Stimulated activated CD4-positive, alpha-beta T cell treated with anti-CD3 and anti-CD28 coated beads, Interleukin-2, amount 100 ng/mL, for 4 hours (primary cell): ENCODE measurements around the gene EID2B.

ENCODE experiments used
- DNase-seq: peaks from one replicate; pipeline ENCODE4 v3.0.0-alpha.2; 2020; ENCODE audit warnings: low read depth

The EID2B gene

DNA sequence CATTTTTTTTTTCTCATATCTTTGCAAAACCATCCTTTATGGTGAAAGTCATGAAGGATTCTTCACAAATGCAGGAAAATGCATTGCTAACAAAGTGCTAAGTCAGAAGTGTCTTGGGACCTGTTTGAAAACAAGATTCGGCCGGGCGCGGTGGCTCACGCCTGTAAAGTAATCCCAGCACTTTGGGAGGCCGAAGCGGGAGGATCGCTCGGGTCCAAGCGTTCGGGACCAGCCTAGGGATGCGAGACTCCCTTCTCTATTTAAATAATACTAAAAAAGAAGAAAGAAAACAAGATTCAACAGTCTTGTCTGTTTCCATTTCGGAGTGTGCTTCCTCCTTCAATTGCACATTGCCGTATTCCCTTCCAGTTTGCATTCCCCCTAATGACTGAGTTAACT lies 819 bp downstream of the EID2B start:
- no peak for DNase-seq

DNA sequence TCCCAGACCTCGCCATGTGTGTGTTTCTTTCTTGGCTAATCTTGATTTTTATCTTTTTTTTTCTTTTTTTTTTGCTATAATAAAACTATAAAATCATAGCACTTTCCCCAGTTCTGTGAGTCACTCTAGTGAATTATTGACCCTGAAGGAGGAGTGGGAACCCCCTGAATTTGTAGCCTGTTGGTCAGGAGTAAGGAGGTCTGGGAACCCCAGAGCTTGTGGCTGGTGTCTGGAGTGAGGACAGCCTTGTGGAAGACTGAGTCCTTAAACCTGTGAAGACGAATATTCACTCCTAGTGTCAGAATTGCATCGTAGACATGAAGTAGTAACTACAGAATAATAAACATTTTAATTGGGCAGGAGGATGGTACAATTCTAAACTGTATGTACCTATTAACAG lies 7.4 kb downstream of the EID2B start:
- DNase-seq: no peak

DNA sequence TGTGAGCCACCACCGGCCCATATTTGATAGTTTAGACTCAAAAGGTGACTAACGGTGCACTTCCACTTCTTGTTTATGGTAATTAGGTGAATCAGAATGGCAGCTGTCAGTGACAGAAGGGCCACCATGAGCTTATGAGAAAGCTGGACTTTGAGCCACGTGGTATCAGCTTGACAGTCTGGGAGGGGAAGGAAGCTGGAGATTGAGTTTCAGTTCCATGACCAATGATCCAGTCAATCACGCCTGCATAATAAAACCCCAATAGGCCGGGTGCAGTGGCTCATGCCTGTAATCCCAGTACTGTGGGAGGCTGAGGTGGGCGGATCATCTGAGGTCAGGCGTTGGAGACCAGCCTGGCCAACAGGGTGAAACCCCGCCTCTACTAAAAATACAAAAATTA lies 8.2 kb downstream of the EID2B start:
- no peak for DNase-seq

DNA sequence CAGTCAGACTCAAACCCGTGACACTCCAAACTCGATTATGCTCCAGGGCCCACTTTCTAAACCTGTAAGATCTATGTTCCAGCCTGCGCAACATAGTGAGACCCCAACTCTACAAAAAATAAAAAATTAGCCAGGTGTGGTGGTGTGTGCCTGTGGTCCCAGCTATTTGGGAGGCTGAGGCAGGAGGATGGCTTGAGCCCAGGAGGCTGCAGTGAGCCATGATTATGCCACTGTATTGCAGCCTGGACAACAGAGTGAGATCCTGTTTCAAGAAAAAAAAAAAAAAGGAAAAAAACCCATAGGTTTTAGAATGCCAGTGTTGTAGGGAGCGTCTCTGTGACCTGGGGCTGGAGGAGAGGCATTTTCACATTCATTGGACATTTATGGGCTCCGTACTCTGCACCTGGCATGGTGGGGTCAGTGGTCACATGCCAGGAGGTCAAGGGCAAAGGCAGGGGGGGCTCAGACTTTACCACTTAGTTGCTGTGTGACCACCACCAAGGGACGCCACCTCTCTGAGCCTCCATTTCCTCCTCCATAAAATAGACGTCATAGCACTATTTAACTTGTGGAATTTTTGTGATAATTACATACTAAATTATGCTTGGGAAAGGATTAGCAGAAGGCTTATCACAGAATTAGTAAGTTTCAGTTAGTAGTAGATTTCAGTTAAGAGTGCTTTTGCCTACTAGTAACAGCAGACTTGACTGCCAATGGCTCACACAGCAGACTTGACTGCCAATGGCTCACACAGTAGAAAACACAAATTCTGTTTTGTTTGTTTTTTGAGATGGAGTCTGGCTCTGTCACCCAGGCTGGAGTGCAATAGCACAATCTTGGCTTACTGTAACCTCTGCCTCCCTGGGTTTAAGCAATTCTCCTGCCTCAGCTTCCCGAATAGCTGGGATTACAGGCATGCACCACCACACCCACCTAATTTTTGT lies 11.8 kb downstream of the EID2B start:
- DNase-seq: no peak

DNA sequence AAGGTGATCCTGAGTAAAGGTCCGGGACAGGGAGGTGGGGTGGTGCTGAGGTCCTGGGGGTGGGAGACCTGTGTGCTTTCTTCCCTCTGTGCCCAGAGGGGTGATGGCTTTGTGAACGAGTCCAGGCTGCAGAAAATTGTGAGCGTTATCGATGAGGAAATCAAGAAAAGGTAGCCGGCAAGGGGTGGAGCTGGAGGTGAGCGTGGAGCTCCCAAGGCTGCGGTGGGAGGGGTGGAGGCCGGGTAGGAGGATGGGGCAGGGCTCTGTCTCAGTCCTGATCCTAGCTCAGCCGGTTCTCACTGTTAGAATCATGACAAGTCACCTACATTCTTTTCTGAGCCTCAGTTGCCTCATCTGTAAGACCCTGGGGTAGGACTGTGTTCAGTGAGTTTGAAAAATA lies 13.7 kb downstream of the EID2B start:
- DNase-seq: no peak

DNA sequence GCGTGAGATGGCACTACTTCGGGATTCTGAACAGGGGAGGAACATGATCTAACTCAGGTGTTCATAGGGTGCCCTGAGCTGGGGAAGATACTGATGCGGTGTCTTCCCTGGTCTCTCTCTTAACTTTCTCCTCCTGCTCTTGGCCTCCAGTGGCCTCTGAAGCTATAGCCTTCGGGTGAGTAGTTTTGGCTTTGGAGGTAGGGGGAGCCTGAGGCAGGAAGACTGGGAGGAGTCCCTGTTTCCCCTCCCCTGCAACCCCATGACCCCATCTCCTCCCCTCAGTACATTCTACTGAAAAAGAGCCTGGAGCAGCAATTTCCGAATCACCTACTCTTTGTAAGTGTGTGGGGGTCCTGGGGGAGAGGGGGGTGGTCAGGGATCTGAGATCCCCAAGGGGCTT lies 14.2 kb downstream of the EID2B start:
- DNase-seq: no peak

DNA sequence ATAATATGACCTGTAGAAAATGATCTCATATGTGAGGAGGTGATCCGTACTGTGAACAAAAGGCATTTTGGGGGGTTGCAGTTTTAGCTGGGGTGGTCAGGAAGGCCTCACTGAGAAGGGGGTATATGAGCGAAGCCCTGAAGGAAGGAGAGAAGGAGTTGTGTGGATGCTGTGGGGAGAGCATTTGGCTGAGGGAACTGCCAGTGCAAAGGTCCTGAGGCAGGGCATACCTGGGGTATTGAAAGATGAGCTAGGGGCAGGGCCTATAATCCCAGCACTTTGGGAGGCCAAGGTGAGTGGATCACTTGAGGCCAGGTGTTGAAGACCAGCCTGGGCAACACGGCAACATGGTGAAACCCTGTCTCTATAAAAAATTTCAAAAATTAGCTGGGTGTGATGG lies 15.2 kb downstream of the EID2B start:
- DNase-seq: no peak

DNA sequence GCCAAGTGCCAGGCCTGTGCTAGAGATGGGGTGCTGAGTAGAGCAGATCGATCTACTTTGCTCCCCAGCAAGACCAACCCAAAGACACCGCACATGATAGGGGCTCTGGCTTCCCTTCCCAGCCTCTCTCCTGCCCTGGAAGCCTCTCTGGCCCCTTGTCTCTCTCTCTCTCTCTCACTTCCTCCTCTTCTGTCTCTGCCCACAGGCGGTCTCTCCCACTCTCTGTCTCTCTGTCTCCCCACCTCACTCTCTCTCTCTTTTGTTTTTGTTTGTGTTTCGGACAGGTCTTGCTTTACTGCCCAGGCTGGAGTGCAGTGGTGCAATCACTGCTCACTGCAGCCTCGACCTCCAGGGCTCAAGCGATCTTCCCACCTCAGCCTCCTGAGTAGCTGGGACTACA lies 16.4 kb downstream of the EID2B start:
- no peak for DNase-seq

DNA sequence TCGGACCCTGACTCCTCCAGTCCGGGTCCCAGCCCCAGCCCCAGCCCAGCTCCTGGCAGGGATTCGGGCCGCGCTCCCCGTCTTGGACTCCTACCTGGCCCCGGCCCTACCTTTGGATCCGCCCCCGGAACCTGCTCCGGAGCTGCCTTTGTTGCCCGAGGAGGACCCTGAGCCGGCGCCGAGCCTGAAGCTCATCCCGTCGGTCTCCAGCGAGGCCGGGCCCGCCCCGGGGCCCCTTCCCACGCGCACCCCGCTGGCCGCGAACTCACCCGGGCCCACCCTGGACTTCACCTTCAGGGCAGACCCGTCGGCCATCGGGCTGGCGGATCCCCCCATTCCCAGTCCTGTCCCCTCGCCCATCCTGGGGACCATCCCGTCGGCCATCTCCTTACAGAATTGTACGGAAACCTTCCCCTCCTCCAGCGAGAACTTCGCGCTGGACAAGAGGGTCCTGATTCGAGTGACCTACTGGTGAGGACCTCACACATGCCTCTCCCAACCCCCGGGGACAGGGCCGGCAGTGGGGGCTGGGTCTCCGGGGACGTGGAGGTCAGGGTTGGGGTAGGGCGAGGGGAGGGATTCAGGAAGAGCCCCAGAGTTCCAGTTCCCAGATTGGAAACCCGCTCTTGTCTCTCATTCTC lies 17.0 kb downstream of the EID2B start:
- DNase-seq: no peak

DNA sequence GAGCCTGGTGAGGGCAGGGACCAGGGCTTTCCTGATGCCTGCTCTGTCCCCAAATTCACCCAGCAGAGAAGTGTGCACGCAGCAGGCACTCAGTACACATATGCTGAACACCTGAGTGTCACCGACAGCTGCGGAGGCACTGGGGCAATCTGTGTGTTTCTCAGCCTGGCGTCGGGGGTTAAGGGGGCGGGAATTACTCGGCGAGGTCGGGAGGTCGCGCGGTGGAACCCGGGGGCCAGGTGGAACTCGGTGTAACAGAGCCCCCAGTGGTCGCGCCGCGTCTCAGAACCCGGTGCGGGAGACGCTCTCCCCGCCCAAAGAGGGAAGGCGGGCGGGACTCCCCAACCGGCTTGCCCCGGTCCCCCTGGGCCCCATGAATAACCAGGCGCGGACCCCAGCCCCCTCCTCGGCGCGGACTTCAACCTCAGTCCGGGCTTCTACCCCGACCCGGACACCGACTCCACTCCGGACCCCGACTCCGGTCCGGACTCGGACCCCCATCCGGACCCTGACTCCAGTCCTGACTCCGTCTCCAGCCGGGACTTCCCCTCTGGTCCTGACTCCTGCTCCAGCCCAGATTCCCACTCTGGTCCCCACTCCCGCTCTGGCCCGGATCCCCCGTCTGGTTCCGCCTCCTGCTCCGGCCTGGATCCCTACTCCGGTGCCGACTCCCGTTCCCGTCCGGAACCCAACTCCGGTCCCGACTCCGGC lies 17.7 kb downstream of the EID2B start, which contains the start of gene SELENOV:
SELENOV (plus strand) TSS at position 300 of the 711 bp plus-strand sequence; CDS start at position 374, 74 bp downstream.
- no peak for DNase-seq

DNA sequence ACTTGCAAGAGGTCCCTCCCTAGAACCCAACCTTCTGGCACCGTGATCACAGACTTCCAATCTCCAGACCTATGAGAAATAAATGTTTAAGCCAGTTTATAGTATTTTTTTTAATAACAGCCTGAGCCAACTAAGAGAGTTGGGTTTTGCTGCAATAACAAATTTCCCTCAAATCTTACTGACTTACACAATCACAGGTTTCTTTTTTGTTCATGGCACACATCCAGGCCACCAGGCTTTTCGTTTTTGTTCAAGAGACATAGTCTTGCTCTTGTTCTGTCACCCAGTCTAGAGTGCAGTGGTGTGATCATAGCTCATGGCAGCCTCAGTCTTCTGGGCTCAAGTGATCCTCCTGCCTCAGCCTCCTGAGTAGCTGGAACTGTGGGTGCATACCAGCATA lies 19.7 kb downstream of the EID2B start:
- DNase-seq: no peak

DNA sequence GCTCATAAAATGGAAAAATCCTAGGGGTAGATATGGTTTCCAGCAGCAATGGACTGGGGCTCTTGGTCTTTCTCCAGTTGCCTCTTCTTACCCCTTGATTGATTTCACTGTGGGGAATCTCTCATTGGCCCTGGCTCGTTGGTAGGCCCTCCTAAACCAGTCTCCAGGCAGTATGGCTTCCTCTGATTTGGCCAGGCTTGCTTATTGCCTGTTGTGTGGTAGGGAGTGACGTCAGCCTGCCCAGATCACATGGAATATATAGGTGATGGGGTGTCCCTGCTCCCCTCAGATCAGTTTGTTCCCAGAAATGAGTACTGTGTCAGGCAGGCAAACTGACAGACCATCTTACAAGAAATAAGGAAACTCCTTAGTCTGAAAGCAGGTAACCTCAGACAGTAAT lies 23.4 kb downstream of the EID2B start:
- DNase-seq: no peak

DNA sequence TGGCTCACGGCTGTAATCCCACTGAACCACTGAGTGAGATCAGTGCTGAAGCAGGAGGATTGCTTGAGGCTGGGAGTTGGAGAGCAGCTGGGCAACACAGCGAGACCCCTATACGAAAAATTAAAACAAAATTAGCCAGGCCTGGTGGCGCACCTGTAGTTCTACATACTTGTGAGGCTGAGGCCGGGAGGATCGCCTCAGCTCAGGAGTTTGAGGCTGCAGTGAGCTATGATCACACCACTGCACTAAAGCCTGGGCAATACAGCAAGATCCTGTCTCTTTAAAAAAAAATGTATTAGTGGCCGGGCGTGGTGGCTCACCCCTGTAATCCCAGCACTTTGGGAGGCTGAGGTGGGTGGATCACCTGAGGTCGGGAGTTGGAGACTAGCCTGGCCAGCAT lies 24.0 kb downstream of the EID2B start:
- no peak for DNase-seq

DNA sequence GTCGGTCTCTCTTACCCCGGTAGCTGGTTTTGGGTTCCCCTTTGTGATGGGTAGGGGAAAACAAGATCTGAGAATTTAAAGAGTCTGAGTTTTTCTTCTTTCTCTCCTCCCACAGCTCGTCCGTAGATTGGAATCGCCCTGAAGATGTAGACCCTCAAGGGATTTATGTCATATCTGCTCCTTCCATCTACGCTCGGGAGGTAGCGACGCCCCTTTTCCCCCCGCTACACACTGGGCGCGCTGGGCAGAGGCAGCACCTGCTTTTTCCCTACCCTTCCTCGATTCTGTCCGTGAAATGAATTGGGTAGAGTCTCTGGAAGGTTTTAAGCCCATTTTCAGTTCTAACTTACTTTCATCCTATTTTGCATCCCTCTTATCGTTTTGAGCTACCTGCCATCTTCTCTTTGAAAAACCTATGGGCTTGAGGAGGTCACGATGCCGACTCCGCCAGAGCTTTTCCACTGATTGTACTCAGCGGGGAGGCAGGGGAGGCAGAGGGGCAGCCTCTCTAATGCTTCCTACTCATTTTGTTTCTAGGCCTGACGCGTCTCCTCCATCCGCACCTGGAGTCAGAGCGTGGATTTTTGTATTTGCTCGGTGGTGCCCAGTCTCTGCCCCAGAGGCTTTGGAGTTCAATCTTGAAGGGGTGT lies 24.8 kb downstream of the EID2B start:
- no peak for DNase-seq

DNA sequence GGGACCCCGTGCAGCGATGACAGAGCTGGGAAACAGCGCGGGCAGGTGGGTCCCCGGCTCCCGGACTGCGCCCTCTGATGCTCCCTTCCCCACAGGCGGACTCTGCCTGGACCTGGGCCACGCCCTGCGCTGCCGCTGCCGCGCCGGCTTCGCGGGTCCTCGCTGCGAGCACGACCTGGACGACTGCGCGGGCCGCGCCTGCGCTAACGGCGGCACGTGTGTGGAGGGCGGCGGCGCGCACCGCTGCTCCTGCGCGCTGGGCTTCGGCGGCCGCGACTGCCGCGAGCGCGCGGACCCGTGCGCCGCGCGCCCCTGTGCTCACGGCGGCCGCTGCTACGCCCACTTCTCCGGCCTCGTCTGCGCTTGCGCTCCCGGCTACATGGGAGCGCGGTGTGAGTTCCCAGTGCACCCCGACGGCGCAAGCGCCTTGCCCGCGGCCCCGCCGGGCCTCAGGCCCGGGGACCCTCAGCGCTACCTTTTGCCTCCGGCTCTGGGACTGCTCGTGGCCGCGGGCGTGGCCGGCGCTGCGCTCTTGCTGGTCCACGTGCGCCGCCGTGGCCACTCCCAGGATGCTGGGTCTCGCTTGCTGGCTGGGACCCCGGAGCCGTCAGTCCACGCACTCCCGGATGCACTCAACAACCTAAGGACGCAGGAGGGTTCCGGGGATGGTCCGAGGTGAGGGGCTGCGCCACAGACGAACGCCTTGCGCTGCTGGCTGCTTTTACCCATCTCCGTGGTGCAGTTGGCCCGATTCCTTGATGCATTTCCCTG lies 25.5 kb downstream of the EID2B start:
- DNase-seq: peak; percentile 38

DNA sequence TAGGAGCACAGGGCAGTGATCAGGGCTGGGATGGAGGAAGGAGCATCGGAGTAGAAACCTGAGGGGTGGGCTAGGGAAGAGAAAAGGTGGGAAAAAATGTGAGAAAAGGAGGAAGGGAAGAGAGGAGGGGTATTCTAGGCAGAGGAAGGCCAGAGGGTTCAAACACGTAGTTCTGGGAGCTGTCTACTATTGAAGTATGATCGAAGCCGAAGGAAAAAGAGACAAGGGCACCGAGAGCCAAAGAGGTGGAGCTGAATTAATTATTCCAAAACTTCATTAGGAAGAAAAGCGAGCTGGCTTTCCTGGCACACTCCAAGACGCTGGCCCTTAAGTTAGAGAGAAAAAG lies 26.1 kb downstream of the EID2B start:
- DNase-seq: no peak

DNA sequence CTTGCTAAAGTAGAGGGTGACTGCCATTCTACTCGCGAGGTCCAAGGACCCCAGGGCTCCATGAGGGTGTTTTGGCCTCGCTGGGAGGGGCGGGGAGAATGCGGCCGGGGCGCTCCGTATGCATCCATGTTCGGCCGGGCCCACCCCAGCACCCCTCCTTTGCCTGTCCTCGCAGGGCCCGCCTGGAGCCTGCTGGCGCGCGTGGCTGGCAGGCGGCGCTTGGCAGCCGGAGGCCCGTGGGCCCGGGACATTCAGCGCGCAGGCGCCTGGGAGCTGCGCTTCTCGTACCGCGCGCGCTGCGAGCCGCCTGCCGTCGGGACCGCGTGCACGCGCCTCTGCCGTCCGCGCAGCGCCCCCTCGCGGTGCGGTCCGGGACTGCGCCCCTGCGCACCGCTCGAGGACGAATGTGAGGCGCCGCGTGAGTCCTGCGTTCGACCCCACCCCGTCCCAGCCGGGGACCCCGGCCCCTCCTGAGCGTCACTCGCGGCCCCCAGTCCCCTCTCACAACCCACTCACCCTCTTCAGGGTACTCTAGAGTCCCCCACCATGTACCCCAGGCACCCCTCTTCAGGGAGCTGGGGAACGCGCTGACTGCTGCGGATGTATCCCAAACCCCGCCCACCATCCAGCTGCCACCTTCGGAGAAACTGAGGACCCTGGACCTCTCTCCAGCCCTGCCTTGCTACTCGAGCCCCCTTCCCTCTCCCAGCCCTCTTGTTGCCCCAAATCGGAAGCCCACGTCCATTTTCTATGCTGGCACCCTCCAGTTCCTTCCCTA lies 29.8 kb downstream of the EID2B start:
- peak; percentile 65 for DNase-seq

DNA sequence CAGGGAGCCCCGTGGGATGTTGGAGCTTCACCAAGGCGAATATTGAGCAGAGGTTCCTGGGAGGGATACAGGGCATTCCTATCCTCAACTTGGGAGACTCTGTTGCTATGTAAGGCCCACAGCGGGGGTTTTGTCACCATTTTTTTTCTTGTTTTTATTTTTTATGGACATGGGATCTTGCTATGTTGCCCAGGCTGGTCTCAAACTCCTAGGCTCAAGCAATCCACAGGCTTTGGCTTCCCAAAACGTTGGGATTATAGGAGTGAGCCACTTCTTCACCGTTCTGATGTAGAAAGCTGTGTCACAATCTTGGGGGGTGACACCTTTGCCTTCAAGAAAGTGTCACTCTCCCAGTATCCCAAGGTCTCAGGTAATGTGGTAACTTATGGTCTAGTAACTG lies 31.3 kb downstream of the EID2B start:
- DNase-seq: no peak

DNA sequence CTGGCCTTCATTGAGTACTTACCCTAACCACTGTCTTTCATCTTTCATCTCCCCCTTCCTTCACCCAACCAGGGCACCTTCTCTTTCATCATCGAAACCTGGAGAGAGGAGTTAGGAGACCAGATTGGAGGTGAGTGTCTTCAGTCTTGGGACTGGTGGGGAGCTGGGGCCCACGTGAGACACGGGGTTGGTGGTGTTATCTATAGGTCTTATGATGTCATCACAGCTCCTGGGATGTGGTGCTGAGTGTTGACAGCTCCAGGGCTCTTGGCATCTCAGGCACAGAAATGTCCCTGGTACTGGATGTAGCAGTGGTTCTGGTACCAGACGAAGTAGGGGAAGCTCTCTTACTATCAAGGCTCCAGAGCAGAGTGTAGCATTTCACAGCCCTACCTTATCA lies 32.1 kb downstream of the EID2B start:
- DNase-seq: no peak

DNA sequence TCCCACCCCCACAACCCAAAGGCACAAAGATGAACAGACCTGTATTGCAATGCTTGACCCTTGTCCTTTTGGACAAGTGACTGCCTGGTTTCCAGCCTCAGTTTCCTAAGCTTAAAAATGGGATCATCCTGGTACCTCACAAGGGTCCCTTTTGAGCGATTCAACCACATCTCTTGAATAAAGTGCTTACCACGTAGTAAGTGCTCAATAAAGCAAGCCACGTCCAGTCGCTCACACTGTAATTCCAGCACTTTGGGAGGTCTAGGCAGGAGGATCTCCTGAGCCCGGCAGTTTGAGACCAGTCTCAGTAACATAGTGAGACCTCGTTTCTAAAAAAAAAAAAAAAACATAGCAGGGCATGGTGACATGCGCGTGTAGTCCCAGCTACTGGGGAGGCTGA lies 32.7 kb downstream of the EID2B start:
- no peak for DNase-seq
